Naive B cell (primary cell): ENCODE data around the gene RRP8. TPM values are rescaled to one million over a fixed set of nuclear protein-coding genes. Genes with fewer than 3 reads are reported as not detected.

Source experiments
- ATAC-seq, 2 donors: fragments of 150-1000 bp; cut with Tn5 transposase; 2 replicates each; pipeline ENCODE4 v1.10.0; 2021; ENCODE audit warnings: low read depth in 2 of 2, mild to moderate bottlenecking in 2 of 2, moderate library complexity in 2 of 2
- DNase-seq: peaks from one replicate; pipeline ENCODE4 v3.0.0; 2022
- H3K27ac Mint-ChIP-seq, 6 donors: one replicate each; pipeline ENCODE4 v1.8.0; 2020 to 2022; ENCODE audit warnings: mild to moderate bottlenecking in 6 of 6, mixed read lengths in 6 of 6, moderate library complexity in 5 of 6, inconsistent platforms in 2 of 6
- H3K27me3 Mint-ChIP-seq, 3 donors: one replicate each; pipeline ENCODE4 v1.8.0; 2021 to 2022; ENCODE audit warnings: mixed read lengths in 3 of 3, mild to moderate bottlenecking in 1 of 3
- H3K36me3 Mint-ChIP-seq, 2 donors: one replicate each; pipeline ENCODE4 v1.8.0; 2020 to 2022; ENCODE audit warnings: mixed read lengths in 2 of 2, inconsistent platforms in 1 of 2, mild to moderate bottlenecking in 1 of 2
- H3K4me1 Mint-ChIP-seq, 3 donors: one replicate each; pipeline ENCODE4 v1.8.0; 2020 to 2022; ENCODE audit warnings: mixed read lengths in 3 of 3, inconsistent platforms in 1 of 3, mild to moderate bottlenecking in 1 of 3, moderate library complexity in 1 of 3
- H3K4me3 Mint-ChIP-seq, 8 donors: one replicate each; pipeline ENCODE4 v1.8.0; 2020 to 2022; ENCODE audit warnings: mild to moderate bottlenecking in 8 of 8, mixed read lengths in 8 of 8, moderate library complexity in 8 of 8, inconsistent platforms in 2 of 8
- H3K9me3 Mint-ChIP-seq, 7 donors: one replicate each; pipeline ENCODE4 v1.8.0; 2020 to 2022; ENCODE audit warnings: mixed read lengths in 7 of 7, mild to moderate bottlenecking in 5 of 7, inconsistent platforms in 2 of 7, moderate library complexity in 1 of 7
- polyA plus RNA-seq, 6 donors: library from polyadenylated mRNA; unstranded; fragments of 300-500 nt; fragmentation: Illumina TruSeq; gene quantifications; one replicate each; pipeline ENCODE4 v1.2.3, GENCODE V29; 2021; ENCODE audit warnings: low read depth in 6 of 6

RRP8 gene
- polyA plus RNA-seq, 6 donors from 2014 or later: 13.7 to 33.8 (median 18.6) TPM

GRCh38 chr11:6596239-6596877, 7.1 kb downstream of the RRP8 start:
- no peak for ATAC-seq
- peaks cover 34 to 43% of the 10 kb centered on the region in 2 donors for H3K36me3 Mint-ChIP-seq
- H3K4me1 Mint-ChIP-seq: peaks cover 17 to 29% (median 21%) of the 10 kb centered on the region in 3 donors
- peak overlapping the region in 1 of 8 donors; percentile 41 for H3K4me3 Mint-ChIP-seq
- no peak for DNase-seq
- no peaks in the 10 kb centered on the region for H3K27me3 Mint-ChIP-seq
- no peaks in the 10 kb centered on the region for H3K9me3 Mint-ChIP-seq
- H3K27ac Mint-ChIP-seq: peak overlapping the region in 2 of 6 donors; percentile 3 to 47

- DNase-seq (no peak), ATAC-seq (no peak)
- Mint-ChIP-seq H3K9me3 (no peaks in the 10 kb centered on the region), H3K4me1 (peaks cover 11 to 23% (median 21%) of the 10 kb centered on the region in 3 donors), H3K27me3 (no peaks in the 10 kb centered on the region), H3K27ac (peak overlapping the region in 2 of 6 donors; percentile 32 to 34), H3K36me3 (peaks cover 29 to 38% of the 10 kb centered on the region in 2 donors), H3K4me3 (no peak overlapping the region)
Observed at GRCh38 chr11:6594142-6594768, 9.2 kb downstream of the RRP8 start.

GRCh38 chr11:6588018-6588417, 15.4 kb downstream of the RRP8 start:
- Mint-ChIP-seq H3K27ac (peak overlapping the region in 1 of 6 donors; percentile 28), H3K4me1 (no peaks in the 10 kb centered on the region), H3K36me3 (peaks cover 20 to 24% of the 10 kb centered on the region in 2 donors), H3K4me3 (no peak overlapping the region), H3K9me3 (peaks cover 0 to 20% (median 18%) of the 10 kb centered on the region in 7 donors), H3K27me3 (no peaks in the 10 kb centered on the region)
- DNase-seq (no peak), ATAC-seq (no peak)

- Mint-ChIP-seq H3K27ac (no peak overlapping the region), H3K4me3 (peak overlapping the region in 1 of 8 donors; percentile 15), H3K9me3 (peaks cover 0 to 26% (median 20%) of the 10 kb centered on the region in 7 donors), H3K27me3 (no peaks in the 10 kb centered on the region), H3K4me1 (no peaks in the 10 kb centered on the region), H3K36me3 (peaks cover 24 to 29% of the 10 kb centered on the region in 2 donors)
- no peak for ATAC-seq
- no peak for DNase-seq
Observed at GRCh38 chr11:6587360-6587953, 16.0 kb downstream of the RRP8 start.

- H3K4me3 Mint-ChIP-seq: no peak overlapping the region
- peaks cover 0 to 30% (median 22%) of the 10 kb centered on the region in 7 donors for H3K9me3 Mint-ChIP-seq
- no peaks in the 10 kb centered on the region for H3K27me3 Mint-ChIP-seq
- DNase-seq (no peak), ATAC-seq (no peak)
- H3K27ac Mint-ChIP-seq: no peak overlapping the region
- H3K4me1 Mint-ChIP-seq: no peaks in the 10 kb centered on the region
- peaks cover 24% of the 10 kb centered on the region in 2 donors for H3K36me3 Mint-ChIP-seq
Observed at GRCh38 chr11:6586434-6587359, 16.7 kb downstream of the RRP8 start.

GRCh38 chr11:6584528-6584927, 18.9 kb downstream of the RRP8 start:
- ATAC-seq (no peak), DNase-seq (no peak)
- H3K27me3 Mint-ChIP-seq: no peaks in the 10 kb centered on the region
- H3K36me3 Mint-ChIP-seq: peaks cover 21 to 24% of the 10 kb centered on the region in 2 donors
- peaks cover 0 to 34% (median 22%) of the 10 kb centered on the region in 7 donors for H3K9me3 Mint-ChIP-seq
- H3K4me1 Mint-ChIP-seq: no peaks in the 10 kb centered on the region
- H3K27ac Mint-ChIP-seq: no peak overlapping the region
- H3K4me3 Mint-ChIP-seq: no peak overlapping the region

GRCh38 chr11:6583584-6583983, 19.8 kb downstream of the RRP8 start:
- Mint-ChIP-seq H3K27me3 (no peaks in the 10 kb centered on the region), H3K4me3 (no peak overlapping the region), H3K4me1 (no peaks in the 10 kb centered on the region), H3K27ac (no peak overlapping the region), H3K36me3 (peaks cover 21 to 24% of the 10 kb centered on the region in 2 donors), H3K9me3 (peaks cover 0 to 34% (median 22%) of the 10 kb centered on the region in 7 donors)
- ATAC-seq (no peak), DNase-seq (no peak)

GRCh38 chr11:6579681-6580080, 23.7 kb downstream of the RRP8 start:
- Mint-ChIP-seq H3K4me1 (peaks cover 4 to 8% (median 5%) of the 10 kb centered on the region in 3 donors), H3K9me3 (peaks cover 0 to 30% (median 20%) of the 10 kb centered on the region in 7 donors), H3K4me3 (no peak overlapping the region), H3K27me3 (no peaks in the 10 kb centered on the region), H3K36me3 (peaks cover 18 to 20% of the 10 kb centered on the region in 2 donors), H3K27ac (peak overlapping the region in 1 of 6 donors; percentile 32)
- ATAC-seq (no peak), DNase-seq (no peak)

GRCh38 chr11:6578134-6578533, 25.3 kb downstream of the RRP8 start:
- Mint-ChIP-seq H3K27ac (peak overlapping the region in 2 of 6 donors; percentile 30 to 41), H3K27me3 (no peaks in the 10 kb centered on the region), H3K4me1 (peaks cover 4 to 8% (median 5%) of the 10 kb centered on the region in 3 donors), H3K9me3 (peaks cover 0 to 16% (median 7%) of the 10 kb centered on the region in 7 donors), H3K36me3 (peaks cover 5 to 6% of the 10 kb centered on the region in 2 donors), H3K4me3 (no peak overlapping the region)
- DNase-seq (no peak), ATAC-seq (peak in 1 of 2 donors; percentile 28)

- no peaks in the 10 kb centered on the region for H3K27me3 Mint-ChIP-seq
- DNase-seq (no peak), ATAC-seq (no peak)
- peak overlapping the region in 1 of 8 donors; percentile 3 for H3K4me3 Mint-ChIP-seq
- no peaks in the 10 kb centered on the region for H3K36me3 Mint-ChIP-seq
- peaks cover 4 to 8% (median 5%) of the 10 kb centered on the region in 3 donors for H3K4me1 Mint-ChIP-seq
- peaks cover 0 to 4% (median 0%) of the 10 kb centered on the region in 7 donors for H3K9me3 Mint-ChIP-seq
- peak overlapping the region in 2 of 6 donors; percentile 28 to 66 for H3K27ac Mint-ChIP-seq
Observed at GRCh38 chr11:6576471-6577373, 26.7 kb downstream of the RRP8 start.

GRCh38 chr11:6574816-6575715, 28.4 kb downstream of the RRP8 start:
- Mint-ChIP-seq H3K27ac (no peak overlapping the region), H3K4me3 (no peak overlapping the region)

More at GRCh38 chr11:6574816-6575715, 28.4 kb downstream of the RRP8 start:
- DNase-seq: no peak
- Mint-ChIP-seq H3K36me3 (no peaks in the 10 kb centered on the region), H3K27me3 (no peaks in the 10 kb centered on the region), H3K4me1 (peaks cover 4 to 8% (median 5%) of the 10 kb centered on the region in 3 donors), H3K9me3 (no peaks in the 10 kb centered on the region)
- no peak for ATAC-seq
